SK-N-SH (cell line): ENCODE data around the gene MRTFB. TPM values are rescaled to one million over a fixed set of nuclear protein-coding genes. Genes with fewer than 3 reads are reported as not detected.

Experiments used
- CTCF ChIA-PET: fragments of 300-600, 350-600 bp; formaldehyde crosslinking; extraction: SDS; loops from one replicate; lab custom pipeline; 2021; lab: Yijun Ruan, JAX
- POLR2A ChIA-PET: fragments of 350-600 bp; sonication (Branson Sonifier 250); formaldehyde crosslinking; extraction: SDS; loops from one replicate; lab custom pipeline; 2020; ENCODE audit warnings: antibody characterized with exemption, inconsistent platforms; lab: Yijun Ruan, JAX
- DNase-seq: peaks from one replicate; pipeline ENCODE4 v3.0.0; 2012
- H2AFZ ChIP-seq: fragments of 200-600 bp; sonication (generic); 2 replicates; pipeline ENCODE4 v1.8.1; 2016; ENCODE audit warnings: antibody characterized with exemption, mild to moderate bottlenecking, low read depth
- H3F3A ChIP-seq: fragments of 200-600 bp; sonication (generic); replicated peaks from 2 replicates; pipeline ENCODE3; 2016; ENCODE audit warnings: antibody characterized with exemption, mild to moderate bottlenecking; ENCODE audit not compliant: insufficient read depth
- H3K27ac ChIP-seq, 2 experiments: fragments of 200-500 bp in 1 of 2; fragments of 200-600 bp in 1 of 2; sonication (Bioruptor generic) in 1 of 2; sonication (generic), shearing (Covaris generic) in 1 of 2; 2 replicates each; pipeline versions ENCODE4 v1.5.1 to v1.6.1; 2014 to 2016; ENCODE audit warnings: low read depth in 2 of 2, inconsistent platforms in 1 of 2, low read length in 1 of 2, mild to moderate bottlenecking in 1 of 2, mixed read lengths in 1 of 2
- H3K27me3 ChIP-seq: fragments of 200-600 bp; sonication (generic), shearing (Covaris generic); 2 replicates; pipeline ENCODE4 v1.6.1; 2016; ENCODE audit warnings: mixed run types; ENCODE audit not compliant: insufficient read depth
- H3K36me3 ChIP-seq, 2 experiments: fragments of 200-500 bp in 1 of 2; fragments of 200-600 bp in 1 of 2; sonication (Bioruptor generic) in 1 of 2; sonication (generic) in 1 of 2; replicated peaks in 1 of 2; 2 replicates each; pipeline versions ENCODE3 to v1.5.1; 2014 to 2016; ENCODE audit warnings: low read length in 1 of 2, mild to moderate bottlenecking in 1 of 2; ENCODE audit not compliant: insufficient read depth in 2 of 2, control insufficient read depth in 1 of 2
- H3K4me1 ChIP-seq, 2 experiments: fragments of 200-500 bp in 1 of 2; fragments of 200-600 bp in 1 of 2; sonication (Bioruptor generic) in 1 of 2; sonication (generic), shearing (Covaris generic) in 1 of 2; 2 replicates each; pipeline versions ENCODE4 v1.5.1 to v1.6.1; 2014 to 2016; ENCODE audit warnings: low read depth in 1 of 2, low read length in 1 of 2, mixed run types in 1 of 2; ENCODE audit not compliant: insufficient read depth in 2 of 2, control insufficient read depth in 1 of 2
- H3K4me2 ChIP-seq: fragments of 200-600 bp; sonication (generic), shearing (Covaris generic); 2 replicates; pipeline ENCODE4 v1.6.1; 2017; ENCODE audit warnings: mixed run types
- H3K4me3 ChIP-seq, 2 experiments: fragments of 200-500 bp in 1 of 2; fragments of 200-600 bp in 1 of 2; sonication (Bioruptor generic) in 1 of 2; sonication (generic), shearing (Covaris generic) in 1 of 2; 2 replicates each; pipeline versions ENCODE4 v1.5.1 to v1.8.1; 2014 to 2016; ENCODE audit warnings: low read depth in 2 of 2, inconsistent platforms in 1 of 2, low read length in 1 of 2, mild to moderate bottlenecking in 1 of 2, mixed read lengths in 1 of 2, moderate library complexity in 1 of 2
- H3K79me2 ChIP-seq: fragments of 200-600 bp; sonication (generic); 2 replicates; pipeline ENCODE4 v1.8.1; 2017; ENCODE audit warnings: mild to moderate bottlenecking; ENCODE audit not compliant: insufficient read depth
- H3K9ac ChIP-seq: fragments of 200-600 bp; sonication (generic); 2 replicates; pipeline ENCODE4 v1.6.1; 2017; ENCODE audit warnings: mixed run types
- H3K9me2 ChIP-seq: fragments of 200-600 bp; sonication (generic); 2 replicates; pipeline ENCODE4 v1.6.1; 2017; ENCODE audit warnings: mixed run types
- H3K9me3 ChIP-seq: fragments of 200-600 bp; sonication (generic); 2 replicates; pipeline ENCODE4 v1.6.1; 2017; ENCODE audit warnings: mixed run types, mild to moderate bottlenecking, moderate library complexity
- H4K20me1 ChIP-seq: fragments of 200-600 bp; sonication (generic); 2 replicates; pipeline ENCODE4 v1.6.1; 2017; ENCODE audit warnings: mild to moderate bottlenecking, mixed run types; ENCODE audit not compliant: insufficient read depth
- CHD2 ChIP-seq: fragments of 150-350 bp; IDR thresholded peaks from 2 replicates; pipeline ENCODE4 v1.6.1; 2018; ENCODE audit warnings: low read length; ENCODE audit not compliant: partially characterized antibody
- CTCF ChIP-seq: fragments of 200-600 bp; sonication (generic); IDR thresholded peaks from 2 replicates; pipeline ENCODE4 v1.6.1; 2017; ENCODE audit warnings: antibody characterized with exemption, mild to moderate bottlenecking, moderate library complexity
- GABPA ChIP-seq: IDR thresholded peaks from 2 replicates; pipeline ENCODE4 v1.4.0; 2012; ENCODE audit warnings: low read depth, mild to moderate bottlenecking
- GATA2 ChIP-seq: sonication (generic); formaldehyde crosslinking; IDR thresholded peaks from 2 replicates; pipeline ENCODE4 v1.5.0; 2020; ENCODE audit warnings: mild to moderate bottlenecking, missing genetic modification reagents
- MEF2A ChIP-seq: IDR thresholded peaks from 2 replicates; pipeline ENCODE4 v1.4.0; 2012; ENCODE audit warnings: low read depth, borderline replicate concordance
- POLR2AphosphoS5 ChIP-seq: IDR thresholded peaks from 2 replicates; pipeline ENCODE4 v1.6.1; 2012; ENCODE audit warnings: low read depth, low read length
- RFX5 ChIP-seq: IDR thresholded peaks from 2 replicates; pipeline ENCODE4 v1.6.1; 2012; ENCODE audit warnings: mild to moderate bottlenecking, improper control_type of control experiment, low read length
- RXRA ChIP-seq: IDR thresholded peaks from 2 replicates; pipeline ENCODE4 v1.4.0; 2012; ENCODE audit warnings: low read depth, mild to moderate bottlenecking, borderline replicate concordance
- TEAD4 ChIP-seq: IDR thresholded peaks from 2 replicates; pipeline ENCODE4 v1.4.0; 2012; ENCODE audit warnings: mild to moderate bottlenecking, borderline replicate concordance; ENCODE audit not compliant: insufficient read depth
- USF2 ChIP-seq: fragments of 150-350 bp; IDR thresholded peaks from 2 replicates; pipeline ENCODE4 v1.6.1; 2017; ENCODE audit warnings: antibody characterized with exemption, low read length, low read depth, borderline replicate concordance
- YY1 ChIP-seq: IDR thresholded peaks from 2 replicates; pipeline ENCODE4 v1.4.0; 2012; ENCODE audit warnings: low read depth, mild to moderate bottlenecking
- WGBS: methylation state at CpG from one replicate; pipeline ENCODE4 v1.1.6; 2017; ENCODE audit warnings: low lambda C conversion rate; 5-methylcytosine and 5-hydroxymethylcytosine counted together
- polyA plus RNA-seq, 3 experiments: library from polyadenylated mRNA; depleted of rRNA; stranded (reverse); fragments of >200 nt; gene quantifications; 2 replicates each; pipeline ENCODE4 v1.2.3, GENCODE V29; 2012
- TF ChIP-seq, protein P1 (sequence below): IDR thresholded peaks from 2 replicates; pipeline ENCODE4 v1.6.1; 2012; ENCODE audit warnings: mild to moderate bottlenecking, low read depth, low read length, moderate library complexity
- TF ChIP-seq, protein P2 (sequence below): IDR thresholded peaks from 2 replicates; pipeline ENCODE4 v1.4.0; 2012; ENCODE audit warnings: low read depth
- TF ChIP-seq, protein P3 (sequence below): IDR thresholded peaks from 2 replicates; pipeline ENCODE4 v1.4.0; 2012; ENCODE audit warnings: low read depth, borderline replicate concordance

MRTFB gene
- polyA plus RNA-seq, 1 of the 3 experiments (the other 2 are of a cell fraction): 3.3 TPM

DNA sequence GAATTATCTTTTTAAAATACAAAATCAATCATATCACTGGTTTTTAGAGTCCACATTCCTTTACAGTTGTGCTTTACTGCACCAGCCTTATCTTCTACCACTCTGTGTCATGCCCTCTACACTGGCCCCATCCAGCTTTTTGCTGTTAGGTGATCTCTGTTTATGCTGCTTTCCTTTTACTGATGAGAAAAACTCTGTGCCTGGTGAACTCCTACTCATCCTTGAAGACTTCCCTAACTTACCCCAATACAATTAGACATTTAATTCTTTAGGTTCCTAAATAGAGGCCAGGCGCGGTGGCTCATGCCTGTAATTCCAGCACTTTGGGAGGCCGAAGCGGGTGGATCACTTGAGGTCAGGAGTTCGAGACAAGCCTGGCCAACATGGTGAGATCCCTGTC is 64.6 kb downstream of the MRTFB start (continued):
- TF ChIP-seq RXRA (no peak), CHD2 (no peak), CTCF (no peak), POLR2AphosphoS5 (no peak)
- TF ChIP-seq, protein P1, sequence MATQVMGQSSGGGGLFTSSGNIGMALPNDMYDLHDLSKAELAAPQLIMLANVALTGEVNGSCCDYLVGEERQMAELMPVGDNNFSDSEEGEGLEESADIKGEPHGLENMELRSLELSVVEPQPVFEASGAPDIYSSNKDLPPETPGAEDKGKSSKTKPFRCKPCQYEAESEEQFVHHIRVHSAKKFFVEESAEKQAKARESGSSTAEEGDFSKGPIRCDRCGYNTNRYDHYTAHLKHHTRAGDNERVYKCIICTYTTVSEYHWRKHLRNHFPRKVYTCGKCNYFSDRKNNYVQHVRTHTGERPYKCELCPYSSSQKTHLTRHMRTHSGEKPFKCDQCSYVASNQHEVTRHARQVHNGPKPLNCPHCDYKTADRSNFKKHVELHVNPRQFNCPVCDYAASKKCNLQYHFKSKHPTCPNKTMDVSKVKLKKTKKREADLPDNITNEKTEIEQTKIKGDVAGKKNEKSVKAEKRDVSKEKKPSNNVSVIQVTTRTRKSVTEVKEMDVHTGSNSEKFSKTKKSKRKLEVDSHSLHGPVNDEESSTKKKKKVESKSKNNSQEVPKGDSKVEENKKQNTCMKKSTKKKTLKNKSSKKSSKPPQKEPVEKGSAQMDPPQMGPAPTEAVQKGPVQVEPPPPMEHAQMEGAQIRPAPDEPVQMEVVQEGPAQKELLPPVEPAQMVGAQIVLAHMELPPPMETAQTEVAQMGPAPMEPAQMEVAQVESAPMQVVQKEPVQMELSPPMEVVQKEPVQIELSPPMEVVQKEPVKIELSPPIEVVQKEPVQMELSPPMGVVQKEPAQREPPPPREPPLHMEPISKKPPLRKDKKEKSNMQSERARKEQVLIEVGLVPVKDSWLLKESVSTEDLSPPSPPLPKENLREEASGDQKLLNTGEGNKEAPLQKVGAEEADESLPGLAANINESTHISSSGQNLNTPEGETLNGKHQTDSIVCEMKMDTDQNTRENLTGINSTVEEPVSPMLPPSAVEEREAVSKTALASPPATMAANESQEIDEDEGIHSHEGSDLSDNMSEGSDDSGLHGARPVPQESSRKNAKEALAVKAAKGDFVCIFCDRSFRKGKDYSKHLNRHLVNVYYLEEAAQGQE: no peak

DNA sequence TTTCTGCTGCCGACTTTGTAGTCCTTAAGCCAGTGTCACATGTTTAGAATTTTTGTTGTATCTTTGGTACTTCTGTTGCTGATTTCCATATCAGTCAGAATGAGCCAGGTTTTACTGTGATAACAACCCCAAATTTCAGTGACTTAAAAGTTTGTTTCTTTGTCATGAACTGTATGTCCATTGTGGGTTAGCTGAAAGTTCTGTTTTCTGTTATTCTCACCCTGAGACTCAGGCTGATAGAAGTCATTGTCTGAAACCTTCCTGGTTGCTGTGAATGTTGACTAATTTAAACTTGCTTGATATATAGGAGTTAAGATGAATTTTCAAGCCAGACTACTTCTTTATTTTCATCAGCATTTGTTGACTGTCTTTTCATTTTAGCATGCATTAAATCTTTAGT is 68.8 kb downstream of the MRTFB start:
- H3K9ac ChIP-seq: no peak overlapping the region
- H3K27me3 ChIP-seq: no peaks in the 10 kb centered on the region
- no peak overlapping the region for H3K4me3 ChIP-seq
- no peaks in the 10 kb centered on the region; the same call in 1 of the 2 replicates for H3K79me2 ChIP-seq
- no peak overlapping the region for H2AFZ ChIP-seq
- H3K36me3 ChIP-seq: peaks cover 9 to 11% of the 10 kb centered on the region in 2 experiments
- no peak for DNase-seq
- no peaks in the 10 kb centered on the region for H3K9me2 ChIP-seq
- WGBS: 92% methylated on average over 1 of the region's 1 CpG
- 0 out of 2 replicates have a peak, but pooled peaks cover 5% of the 10 kb centered on the region for H3K9me3 ChIP-seq
- H3F3A ChIP-seq: peaks cover 3% of the 10 kb centered on the region
- H3K4me1 ChIP-seq: no peaks in the 10 kb centered on the region
- no peak overlapping the region for H3K4me2 ChIP-seq
- no peaks in the 10 kb centered on the region for H4K20me1 ChIP-seq
- no peak overlapping the region for H3K27ac ChIP-seq
- TF ChIP-seq GABPA (no peak), RFX5 (no peak)
- POLR2A ChIA-PET: no interaction called here
- CTCF ChIA-PET: no interaction called here

DNA sequence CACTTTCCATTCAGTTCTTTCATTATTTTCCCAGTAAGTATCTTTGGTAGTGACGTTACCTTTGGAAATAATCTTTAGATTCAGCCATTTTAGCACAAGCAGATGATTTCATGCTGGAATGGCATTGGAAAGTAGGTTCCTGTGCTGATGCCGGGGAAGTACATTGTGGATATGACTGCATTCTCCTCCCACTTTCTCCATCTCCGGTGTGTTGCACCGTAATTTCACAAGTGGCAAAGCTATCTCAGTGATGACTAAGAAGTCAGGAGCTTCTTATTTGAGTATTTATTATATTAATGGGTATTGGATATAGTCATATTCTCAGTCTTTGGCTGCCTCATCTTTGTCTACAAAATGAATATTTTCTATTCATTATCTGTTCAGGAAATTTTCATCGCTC is 69.8 kb downstream of the MRTFB start:
- Histone ChIP-seq H3K36me3 (peaks cover 9 to 11% of the 10 kb centered on the region in 2 experiments), H4K20me1 (no peaks in the 10 kb centered on the region), H3K4me2 (no peak overlapping the region), H3K9me2 (no peaks in the 10 kb centered on the region), H3F3A (peaks cover 3% of the 10 kb centered on the region), H2AFZ (no peak overlapping the region), H3K4me3 (no peak overlapping the region), H3K27ac (no peak overlapping the region), H3K79me2 (no peaks in the 10 kb centered on the region), H3K4me1 (no peaks in the 10 kb centered on the region), H3K27me3 (no peaks in the 10 kb centered on the region), H3K9ac (no peak overlapping the region), H3K9me3 (0 out of 2 replicates have a peak, but pooled peaks cover 5% of the 10 kb centered on the region)
- 96% methylated on average over 5 of the region's 5 CpGs for WGBS
- no peak for DNase-seq
- ChIA-PET POLR2A (no interaction called here), CTCF (interaction anchor here (0.6 kb wide), 1 partner anchor 13 kb away, joined by 3 read pairs; no protein-coding TSS in a partner anchor)
- TF ChIP-seq USF2: no peak
- no peak for TF ChIP-seq MEF2A
- TF ChIP-seq POLR2AphosphoS5: no peak
- TF ChIP-seq RFX5: no peak
- TF ChIP-seq TEAD4: no peak
- TF ChIP-seq, protein P1: no peak
- TF ChIP-seq, protein P2, sequence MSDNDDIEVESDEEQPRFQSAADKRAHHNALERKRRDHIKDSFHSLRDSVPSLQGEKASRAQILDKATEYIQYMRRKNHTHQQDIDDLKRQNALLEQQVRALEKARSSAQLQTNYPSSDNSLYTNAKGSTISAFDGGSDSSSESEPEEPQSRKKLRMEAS: no peak
- TF ChIP-seq, protein P3, sequence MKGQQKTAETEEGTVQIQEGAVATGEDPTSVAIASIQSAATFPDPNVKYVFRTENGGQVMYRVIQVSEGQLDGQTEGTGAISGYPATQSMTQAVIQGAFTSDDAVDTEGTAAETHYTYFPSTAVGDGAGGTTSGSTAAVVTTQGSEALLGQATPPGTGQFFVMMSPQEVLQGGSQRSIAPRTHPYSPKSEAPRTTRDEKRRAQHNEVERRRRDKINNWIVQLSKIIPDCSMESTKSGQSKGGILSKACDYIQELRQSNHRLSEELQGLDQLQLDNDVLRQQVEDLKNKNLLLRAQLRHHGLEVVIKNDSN: no peak
- TF ChIP-seq GATA2 (CRISPR knock-in tag): no peak
- TF ChIP-seq YY1: no peak
